NB4 (cell line): ENCODE results near the gene RGL2.

Experiments used
- CTCF ChIP-seq: IDR thresholded peaks from one replicate; pipeline ENCODE4 v1.5.1; 2012; ENCODE audit warnings: low read depth, low read length
- POLR2A ChIP-seq: IDR thresholded peaks from 2 replicates; pipeline ENCODE4 v1.6.1; 2011; ENCODE audit warnings: mild to moderate bottlenecking; ENCODE audit not compliant: insufficient read length; ENCODE audit errors: extremely low read depth

- peak; percentile 63 for TF ChIP-seq POLR2A
- no peak for TF ChIP-seq CTCF
Measured at GRCh38 chr6:33288921-33289783, 9.6 kb downstream of the RGL2 start, which contains the start of the genes PFDN6 and WDR46.
